HG02610 (cell line): Measurements from ENCODE around the gene LRCH2.

Experiments used
- ATAC-seq: cut with Tn5 transposase; IDR thresholded peaks from one replicate; pipeline ENCODE4 v1.9.1; 2021; ENCODE audit warnings: mild to moderate bottlenecking, moderate library complexity; ENCODE audit not compliant: unreplicated experiment

Gene LRCH2

GRCh38 chrX:115067812-115068211 lies 166.1 kb downstream of the LRCH2 start:
- no peak for ATAC-seq

DNA sequence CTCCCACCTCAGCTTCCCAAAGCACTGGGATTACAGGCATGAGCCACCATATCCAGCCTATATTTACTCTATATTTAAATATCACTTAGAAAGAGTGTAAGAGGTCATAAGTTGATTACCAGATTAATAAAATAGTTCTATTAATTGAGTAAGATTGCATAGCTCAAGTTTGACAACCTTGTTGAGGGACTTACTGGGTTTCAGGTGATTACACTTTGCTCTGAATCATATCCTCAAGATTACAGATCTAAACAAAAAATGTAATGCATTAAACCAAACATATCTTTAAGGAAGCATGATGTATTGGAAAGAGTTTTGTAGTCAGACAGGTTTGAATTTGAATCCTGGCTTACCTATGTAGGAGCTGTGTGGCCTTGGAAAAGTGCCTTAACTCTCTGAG lies 168.6 kb downstream of the LRCH2 start:
- no peak for ATAC-seq
